ENCODE measurements around the gene PLXNC1. TPM values are rescaled to one million over a fixed set of nuclear protein-coding genes. Genes with fewer than 3 reads are reported as not detected.

Gene PLXNC1
- polyA plus RNA-seq, 3 donors, result 5.9 to 8.4 (median 7.1) TPM

DNA sequence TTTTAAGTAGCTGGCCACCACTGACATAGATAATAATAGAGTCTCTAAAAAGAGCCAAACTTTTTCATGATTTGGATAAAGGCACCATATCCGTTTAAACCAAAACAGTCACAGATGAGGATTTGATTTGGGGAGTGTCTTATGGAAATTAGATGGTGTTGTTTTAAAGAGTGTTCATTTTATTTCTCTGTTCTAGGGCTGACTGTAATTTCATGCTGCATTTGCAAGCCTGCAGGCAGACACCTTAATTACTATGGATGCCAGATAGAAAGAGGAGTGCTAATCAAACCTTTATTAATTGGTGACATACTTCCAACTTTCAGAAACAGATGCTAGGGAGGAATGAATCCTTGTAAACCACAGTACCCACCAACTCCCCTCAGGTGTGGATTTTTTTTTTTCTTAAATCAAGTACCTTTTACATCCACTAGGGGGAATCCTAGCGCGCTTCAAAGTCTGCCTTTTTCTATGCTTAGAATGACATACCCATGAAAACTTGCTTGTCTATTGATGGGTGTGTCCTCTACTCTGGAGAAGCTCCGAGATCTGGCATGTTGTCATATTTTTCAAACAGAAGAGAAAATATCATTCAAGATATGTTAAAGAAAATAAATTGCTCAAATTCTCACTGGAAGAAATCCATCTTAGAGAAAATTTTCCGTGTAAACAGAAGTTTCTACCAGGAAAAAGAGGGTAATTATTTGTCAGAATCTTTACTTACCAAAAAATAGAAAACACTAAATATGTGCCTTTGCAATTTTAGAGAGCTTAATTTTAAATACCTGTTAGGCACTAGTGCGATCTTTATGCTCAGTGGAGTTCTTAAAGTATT lies 14.2 kb upstream of the PLXNC1 start:
- no peak for DNase-seq (ENCODE audit: low read depth in 3 of 3, low spot score in 2 of 3)

DNA sequence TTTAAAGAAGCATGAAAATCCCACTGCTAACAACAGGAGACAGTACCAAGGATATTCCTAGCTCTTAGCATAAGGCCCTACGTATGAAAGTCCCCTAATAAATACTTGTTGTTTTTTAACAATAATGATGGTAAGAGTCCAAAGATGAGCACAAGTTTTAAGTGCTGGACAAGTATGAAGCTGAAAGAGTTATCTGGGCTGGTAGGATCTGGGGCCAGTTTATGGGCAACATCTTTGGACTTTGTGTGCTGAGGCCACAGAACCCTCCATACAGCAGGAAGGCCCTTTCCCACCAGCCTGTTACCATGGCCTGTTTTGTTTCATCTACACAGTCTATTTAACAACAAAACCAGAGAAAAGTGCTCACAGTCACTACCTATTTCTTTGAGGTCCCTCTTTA lies 12.5 kb upstream of the PLXNC1 start:
- DNase-seq (ENCODE audit: low read depth in 3 of 3, low spot score in 2 of 3), result no peak

DNA sequence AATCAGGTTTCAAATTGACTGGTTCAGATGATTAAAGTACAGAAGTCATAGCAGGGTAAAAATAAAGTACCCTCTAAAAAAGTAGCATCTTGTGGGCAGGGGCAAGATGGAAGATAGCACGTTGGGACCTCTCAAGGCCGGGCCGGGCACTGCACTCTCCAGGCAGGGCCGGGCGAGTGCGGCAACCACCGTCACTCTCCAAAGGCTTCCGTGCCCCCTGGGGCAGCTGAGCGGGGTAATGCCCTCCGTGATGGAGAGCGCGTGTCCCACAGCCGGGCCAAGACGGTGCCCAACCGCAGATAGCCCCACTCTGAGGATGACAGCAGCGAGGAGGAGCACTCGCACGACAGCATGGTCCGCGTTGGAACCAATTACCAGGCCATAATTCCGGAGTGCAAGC lies 8.6 kb upstream of the PLXNC1 start:
- DNase-seq (ENCODE audit: low read depth in 3 of 3, low spot score in 2 of 3), result no peak

DNA sequence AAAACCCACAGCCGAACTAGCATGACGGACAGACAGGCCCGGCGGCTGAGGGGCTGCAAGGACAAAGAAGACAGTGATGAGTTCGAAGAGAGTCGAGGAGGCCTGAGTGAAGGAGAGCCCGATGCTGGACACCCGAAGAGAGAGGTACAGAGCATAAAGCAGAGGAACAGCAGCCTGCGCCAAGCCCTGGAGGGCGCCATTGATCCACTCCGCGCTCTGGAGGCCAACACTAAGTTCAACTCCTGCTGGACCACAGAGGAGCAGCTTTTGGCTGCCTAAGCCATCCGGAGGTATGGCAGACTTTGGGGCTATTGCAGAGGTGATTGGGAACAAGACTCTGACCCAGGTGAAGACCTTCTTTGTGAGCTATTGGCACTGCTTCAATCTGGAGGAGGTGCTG lies 7.8 kb upstream of the PLXNC1 start:
- DNase-seq (ENCODE audit: low read depth in 3 of 3, low spot score in 2 of 3), result no peak

DNA sequence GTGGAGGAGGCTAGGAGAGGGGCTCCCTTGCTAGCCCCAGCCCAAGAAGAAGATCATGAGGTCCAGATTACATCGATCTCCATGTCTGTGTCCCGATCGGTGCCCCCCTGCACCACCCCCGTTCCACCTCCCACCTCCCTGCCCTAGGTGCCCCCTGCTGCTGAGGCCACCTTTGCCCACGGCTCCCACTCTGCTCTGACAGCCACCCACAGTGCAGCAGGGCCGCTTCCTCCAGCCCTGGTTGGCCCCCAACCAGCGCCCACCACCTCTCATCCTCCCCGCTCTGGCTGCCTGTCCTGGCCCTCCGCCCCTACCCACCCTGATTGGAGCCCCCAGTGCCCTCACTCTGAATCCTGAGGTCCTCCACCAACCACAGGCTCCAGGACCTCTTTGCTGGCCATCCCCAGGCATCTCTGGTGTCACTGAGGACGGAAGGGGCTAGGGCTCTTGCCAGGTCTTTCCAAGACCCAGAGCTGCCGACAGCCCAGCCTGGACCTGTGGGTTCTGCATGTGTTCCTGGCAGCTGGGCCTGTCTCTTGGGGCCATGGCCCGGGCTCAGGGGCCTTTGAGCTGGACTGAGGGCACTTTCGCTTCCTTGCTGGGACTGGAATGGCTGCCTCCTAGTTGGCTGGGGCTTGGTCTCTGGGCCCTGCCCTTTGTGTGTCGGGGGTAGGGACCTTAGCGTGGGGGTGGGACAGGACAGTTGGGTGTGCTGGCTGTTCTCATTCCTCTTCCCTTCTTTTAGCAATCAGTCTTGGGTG lies 7.2 kb upstream of the PLXNC1 start:
- DNase-seq (ENCODE audit: low read depth in 3 of 3, low spot score in 2 of 3), result no peak

DNA sequence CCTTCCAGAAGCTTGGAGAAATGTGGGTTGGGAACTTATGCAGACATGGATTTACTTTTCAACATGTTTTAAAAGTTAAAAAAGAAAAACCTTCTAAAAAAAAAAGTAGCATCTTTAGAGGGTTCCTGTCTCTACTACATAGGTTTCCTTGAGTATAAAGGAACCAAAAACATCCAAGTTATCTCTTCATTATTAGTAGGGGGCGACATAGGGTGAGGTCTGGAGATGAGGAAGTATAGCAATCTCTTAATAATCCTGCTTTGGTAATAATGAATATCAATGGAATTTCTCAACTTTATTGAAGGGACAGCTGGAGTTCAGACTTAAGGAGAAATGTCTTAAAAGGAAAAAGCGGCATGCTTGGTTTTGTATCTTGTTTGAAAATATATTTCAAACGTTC lies 6.5 kb upstream of the PLXNC1 start:
- no peak for DNase-seq (ENCODE audit: low read depth in 3 of 3, low spot score in 2 of 3)

DNA sequence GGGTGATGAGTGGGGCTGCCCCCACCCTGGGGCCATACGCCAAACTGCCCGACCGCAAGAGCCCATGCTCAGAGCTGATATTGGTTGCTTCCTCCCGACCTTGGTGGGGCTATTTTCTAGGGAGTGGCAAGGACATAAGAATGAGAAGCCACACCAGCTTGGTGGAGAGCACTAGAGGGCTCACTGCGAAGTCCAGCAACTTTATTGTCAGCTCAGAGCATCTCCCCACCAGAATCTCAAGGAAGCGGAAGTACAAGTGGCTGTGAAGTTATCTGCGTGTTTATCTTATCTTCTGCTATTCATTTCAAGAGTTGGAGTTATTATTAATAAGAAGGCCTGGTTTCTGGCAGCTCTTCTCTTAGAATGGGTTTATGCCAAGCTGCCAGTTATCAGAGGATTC lies 4.9 kb upstream of the PLXNC1 start:
- DNase-seq (ENCODE audit: low read depth in 3 of 3, low spot score in 2 of 3), result no peak

DNA sequence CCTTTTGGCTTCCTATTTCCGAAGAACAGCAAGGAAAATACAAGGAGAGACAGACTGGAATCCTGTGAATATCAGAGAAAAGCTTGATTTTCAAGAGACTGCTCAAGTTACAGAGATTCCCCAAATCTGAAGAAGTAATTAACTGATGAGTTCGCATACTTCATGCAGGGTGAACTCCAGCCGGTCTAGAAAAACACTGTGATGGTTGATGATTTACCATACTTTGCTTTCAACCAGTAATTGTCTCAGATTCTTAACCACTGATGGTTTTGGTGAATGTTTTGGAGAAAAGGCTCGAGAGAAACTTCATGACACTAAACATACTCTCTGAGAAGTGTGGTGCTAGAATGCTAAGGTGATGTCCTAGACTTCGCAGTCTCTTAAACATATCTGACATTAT lies 4.4 kb upstream of the PLXNC1 start:
- DNase-seq (ENCODE audit: low read depth in 3 of 3, low spot score in 2 of 3), result no peak

DNA sequence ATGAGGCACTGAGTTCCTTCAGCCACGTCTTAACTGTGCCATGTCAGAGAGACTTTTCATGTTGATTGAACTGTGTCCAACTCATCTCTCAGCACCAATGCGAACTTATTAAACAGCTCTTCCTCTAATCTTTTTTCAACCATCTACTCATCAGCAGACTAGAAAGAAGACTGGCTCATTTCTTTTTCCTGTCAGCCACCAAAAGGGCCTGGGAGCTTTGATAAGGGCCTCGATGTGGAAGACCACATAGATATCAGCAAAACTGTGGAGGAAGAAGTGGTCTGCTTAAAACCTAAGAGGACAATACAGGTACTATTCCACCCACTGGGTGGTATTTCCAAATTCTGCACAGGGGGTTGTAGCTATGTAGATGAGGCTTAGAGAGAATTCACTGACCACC lies 3.6 kb upstream of the PLXNC1 start:
- no peak for DNase-seq (ENCODE audit: low read depth in 3 of 3, low spot score in 2 of 3)

DNA sequence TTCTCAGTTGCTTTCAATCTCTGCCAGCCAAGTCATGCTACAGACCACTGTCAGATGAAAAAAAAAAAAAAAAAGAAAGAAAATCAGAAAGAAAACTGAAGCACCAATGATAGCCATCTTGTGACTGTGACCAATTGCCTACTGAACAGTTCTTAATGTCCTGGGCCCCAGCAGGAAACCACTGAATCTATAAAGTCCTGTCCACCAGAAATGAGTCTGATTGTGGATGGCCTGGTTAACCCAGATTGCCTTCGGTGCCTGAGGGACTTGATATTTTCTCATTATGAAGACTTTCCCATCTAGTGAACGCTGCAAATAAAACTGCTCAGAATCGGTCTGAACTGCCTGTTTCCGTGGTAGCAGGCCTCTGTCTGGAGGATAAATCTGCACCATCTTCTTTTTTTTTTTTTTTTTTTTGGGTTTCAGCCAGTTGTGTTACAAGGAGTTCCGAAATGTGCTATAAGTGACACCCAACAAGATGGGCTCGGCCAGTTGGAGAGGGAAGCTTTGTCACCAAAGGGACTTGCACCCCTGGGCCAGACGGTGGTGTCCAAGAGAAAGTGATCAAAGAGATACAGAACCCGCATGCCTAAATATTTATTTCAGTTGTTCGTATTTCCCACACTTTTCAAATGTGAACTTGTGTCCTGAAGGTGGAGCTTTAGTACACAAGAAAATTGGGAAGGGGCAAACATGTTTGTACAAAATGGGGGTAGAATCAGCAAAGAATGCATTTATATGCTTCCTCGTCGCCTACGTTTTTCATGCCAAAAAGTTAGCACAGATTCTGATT lies 3.0 kb upstream of the PLXNC1 start:
- DNase-seq (ENCODE audit: low read depth in 3 of 3, low spot score in 2 of 3), result no peak

DNA sequence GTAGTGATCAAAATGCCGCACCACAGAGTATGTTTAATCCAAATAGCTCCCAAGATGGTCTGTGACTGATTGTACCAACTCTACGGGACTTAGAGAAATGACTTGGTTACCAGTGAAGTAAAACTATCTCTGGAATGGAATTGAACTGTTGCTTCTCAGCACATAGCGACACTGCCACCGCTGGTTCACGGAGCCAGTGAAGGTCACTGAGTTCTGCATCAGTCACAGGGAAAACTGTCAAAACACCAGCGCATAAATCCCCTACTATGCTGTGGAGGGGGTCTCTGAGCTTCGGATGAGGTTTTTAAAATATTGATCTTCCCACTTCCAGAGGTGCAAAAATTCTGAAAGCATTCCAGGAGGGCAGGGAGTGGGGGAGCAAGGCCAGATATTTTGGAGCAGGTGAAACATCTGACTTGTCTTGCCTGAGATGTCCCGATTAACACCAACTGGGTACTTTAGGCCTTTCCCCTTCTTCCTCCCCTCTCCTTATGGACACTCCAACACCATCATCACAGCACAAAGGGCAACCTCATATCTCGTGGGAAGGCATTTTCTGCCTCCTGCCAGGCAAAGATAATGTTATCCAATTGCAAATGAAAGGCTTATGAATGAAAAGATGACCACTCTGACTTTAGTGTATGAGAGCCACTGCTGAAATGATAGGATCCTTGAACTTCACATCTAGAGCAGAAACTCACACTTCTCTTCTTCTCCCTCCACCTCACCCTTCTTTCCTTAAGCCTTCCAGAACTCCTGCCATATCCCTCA lies 2.0 kb upstream of the PLXNC1 start:
- DNase-seq (ENCODE audit: low read depth in 3 of 3, low spot score in 2 of 3), result no peak

DNA sequence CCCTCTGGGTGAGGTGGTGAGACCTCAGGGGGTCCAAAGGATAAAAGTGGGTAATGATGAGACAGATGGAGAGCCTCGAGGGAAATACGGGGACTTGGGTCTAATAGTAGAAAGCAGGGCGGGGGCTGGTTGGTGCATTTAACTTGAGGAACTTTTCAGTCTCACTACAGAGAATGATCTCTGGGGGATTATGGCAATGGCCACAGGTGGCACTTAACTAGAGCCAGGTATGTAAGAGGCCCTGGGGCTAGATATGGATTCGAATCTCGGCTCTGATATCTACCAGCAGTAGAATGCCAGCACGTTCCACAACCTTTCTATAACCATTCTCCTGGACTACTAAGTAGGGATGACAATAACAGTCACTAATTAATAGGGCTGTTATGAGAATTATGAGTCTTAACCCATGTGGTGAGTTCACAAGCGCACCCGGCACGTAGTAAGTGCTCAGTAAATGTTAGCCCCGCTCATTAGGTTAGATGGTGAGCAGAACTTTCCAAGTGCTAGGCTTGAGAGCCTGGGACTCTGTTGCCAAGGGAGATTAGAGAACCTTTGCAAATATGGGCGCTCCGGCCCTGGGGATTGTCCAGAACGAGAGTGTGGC lies 888 bp upstream of the PLXNC1 start:
- no peak for DNase-seq (ENCODE audit: low read depth in 3 of 3, low spot score in 2 of 3)

DNA sequence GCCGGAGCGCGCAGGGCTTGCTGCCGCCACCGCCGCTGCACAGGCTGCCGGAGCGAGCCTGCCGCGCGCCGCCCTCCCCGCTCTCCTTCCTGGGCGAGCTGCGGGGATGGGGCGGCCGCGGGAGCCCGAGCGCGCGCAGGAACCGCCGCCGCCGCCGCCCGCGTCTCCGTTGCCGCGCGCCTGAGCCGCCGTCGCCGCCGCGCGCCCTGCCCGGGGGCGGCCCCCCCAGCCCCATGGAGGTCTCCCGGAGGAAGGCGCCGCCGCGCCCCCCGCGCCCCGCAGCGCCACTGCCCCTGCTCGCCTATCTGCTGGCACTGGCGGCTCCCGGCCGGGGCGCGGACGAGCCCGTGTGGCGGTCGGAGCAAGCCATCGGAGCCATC lies 352 bp downstream of the PLXNC1 start:
- DNase-seq (ENCODE audit: low read depth in 3 of 3, low spot score in 2 of 3), result no peak

DNA sequence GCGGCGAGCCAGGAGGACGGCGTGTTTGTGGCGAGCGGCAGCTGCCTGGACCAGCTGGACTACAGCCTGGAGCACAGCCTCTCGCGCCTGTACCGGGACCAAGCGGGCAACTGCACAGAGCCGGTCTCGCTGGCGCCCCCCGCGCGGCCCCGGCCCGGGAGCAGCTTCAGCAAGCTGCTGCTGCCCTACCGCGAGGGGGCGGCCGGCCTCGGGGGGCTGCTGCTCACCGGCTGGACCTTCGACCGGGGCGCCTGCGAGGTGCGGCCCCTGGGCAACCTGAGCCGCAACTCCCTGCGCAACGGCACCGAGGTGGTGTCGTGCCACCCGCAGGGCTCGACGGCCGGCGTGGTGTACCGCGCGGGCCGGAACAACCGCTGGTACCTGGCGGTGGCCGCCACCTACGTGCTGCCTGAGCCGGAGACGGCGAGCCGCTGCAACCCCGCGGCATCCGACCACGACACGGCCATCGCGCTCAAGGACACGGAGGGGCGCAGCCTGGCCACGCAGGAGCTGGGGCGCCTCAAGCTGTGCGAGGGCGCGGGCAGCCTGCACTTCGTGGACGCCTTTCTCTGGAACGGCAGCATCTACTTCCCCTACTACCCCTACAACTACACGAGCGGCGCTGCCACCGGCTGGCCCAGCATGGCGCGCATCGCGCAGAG lies 873 bp downstream of the PLXNC1 start:
- DNase-seq (ENCODE audit: low read depth in 3 of 3, low spot score in 2 of 3), result no peak

DNA sequence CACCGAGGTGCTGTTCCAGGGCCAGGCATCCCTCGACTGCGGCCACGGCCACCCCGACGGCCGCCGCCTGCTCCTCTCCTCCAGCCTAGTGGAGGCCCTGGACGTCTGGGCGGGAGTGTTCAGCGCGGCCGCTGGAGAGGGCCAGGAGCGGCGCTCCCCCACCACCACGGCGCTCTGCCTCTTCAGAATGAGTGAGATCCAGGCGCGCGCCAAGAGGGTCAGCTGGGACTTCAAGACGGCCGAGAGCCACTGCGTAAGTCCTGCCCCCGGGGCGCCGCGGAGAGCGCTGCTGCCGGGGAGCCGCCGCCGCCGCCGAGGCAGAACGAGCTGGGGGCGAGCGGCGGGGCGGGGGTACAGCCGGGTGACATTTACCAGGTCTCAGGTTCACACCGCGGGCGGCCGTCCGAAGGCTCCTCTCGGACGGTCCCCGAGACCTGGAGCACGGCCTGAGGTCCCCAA lies 1.4 kb downstream of the PLXNC1 start:
- DNase-seq (ENCODE audit: low read depth in 3 of 3, low spot score in 2 of 3), result no peak

DNA sequence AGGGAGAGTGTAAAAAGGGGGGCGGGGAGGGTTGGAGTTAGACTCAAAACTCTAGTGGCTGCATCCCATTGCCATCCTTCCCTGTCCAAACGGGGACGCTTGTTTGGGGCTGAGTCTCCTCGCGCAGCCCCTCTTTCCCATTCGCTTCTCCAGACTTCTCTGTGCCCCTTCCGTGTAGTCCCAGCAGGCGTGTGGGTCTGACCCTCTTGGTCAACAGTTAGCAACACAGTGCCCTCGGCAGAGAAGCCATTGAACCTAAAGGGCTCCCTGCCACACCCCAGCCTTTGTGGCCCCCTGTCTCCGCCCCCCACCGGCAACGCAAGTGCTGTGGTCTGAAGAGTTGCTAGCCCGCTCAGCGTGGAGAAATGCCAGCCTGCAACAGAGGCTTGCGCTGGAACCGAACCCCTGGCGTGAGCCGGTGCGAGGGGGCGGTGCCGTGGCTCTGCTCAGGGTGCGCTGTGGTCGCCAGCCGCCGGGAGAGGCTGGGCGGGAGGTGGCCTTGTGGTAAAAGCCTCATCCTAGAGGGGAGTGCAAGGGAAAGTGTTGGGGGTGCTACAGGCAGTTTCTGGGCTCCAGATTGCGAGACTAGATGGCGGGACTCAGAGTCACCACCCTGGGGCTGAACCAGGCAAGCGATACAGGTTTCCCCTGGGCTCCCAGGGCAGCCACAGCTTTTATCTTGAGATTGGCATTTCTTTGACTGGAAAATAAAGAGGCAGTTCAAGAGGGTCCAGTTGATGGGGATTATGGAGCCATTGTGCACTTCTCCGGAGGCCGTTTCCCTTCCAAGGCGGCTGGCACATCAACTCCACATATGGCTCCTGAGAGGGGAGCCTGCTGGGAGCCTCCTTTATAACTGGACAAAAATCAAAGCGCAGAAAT lies 2.1 kb downstream of the PLXNC1 start:
- no peak for DNase-seq (ENCODE audit: low read depth in 3 of 3, low spot score in 2 of 3)

DNA sequence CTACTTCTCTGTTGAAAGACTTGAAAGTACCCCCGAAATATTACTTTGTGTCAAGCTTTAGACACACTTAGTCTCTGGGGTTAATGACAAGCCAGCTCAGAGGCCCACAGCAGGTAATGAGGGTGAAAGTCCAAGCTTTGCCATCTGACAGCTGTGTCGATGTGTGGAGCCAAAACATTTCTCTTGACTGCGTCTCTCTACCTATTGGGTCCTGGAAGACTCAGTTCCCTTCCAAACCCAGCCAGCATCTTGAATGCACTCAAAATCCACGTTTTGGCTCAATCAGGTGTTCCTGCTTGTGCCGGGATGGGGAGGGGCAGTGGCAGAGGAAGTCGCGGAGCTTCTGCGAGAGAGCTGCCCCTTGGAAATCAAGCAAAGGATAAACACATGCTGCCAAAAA lies 3.2 kb downstream of the PLXNC1 start:
- DNase-seq (ENCODE audit: low read depth in 3 of 3, low spot score in 2 of 3), result no peak

DNA sequence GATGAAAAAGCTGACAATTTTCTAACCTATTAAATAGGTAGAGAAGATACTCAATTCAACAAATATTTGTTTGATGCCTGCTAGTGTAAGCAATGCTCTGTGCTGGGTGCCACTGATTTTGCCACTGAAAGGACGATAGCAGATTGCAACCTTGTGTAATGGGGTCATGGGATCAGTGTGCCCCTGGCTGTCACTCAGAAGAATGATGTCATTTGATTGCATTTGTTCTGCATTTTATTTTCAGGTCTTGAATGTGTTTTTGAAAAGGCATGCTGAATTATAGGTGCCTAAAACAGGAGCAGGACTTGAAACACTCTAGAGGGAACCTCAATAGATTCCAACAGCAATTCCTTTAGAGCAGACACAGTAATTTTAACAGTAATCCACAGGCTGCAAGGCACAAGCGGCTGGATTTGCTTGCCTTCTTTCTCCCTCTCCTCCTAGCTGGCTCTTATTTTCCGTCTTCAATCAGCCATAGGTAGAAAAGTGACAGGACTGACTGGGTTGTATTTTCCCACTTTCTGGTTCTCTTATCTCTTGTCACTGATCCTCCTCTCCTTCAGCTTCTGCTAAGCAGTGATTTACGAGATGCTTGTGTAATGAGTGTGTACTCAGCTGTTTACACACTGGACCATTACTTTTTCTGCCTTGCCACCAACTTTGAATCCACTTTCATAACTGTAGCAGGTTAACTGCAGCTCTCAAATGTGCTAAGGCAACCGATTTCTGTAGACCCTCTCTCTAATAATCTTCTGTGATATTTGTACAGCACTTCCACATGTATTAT lies 4.1 kb downstream of the PLXNC1 start:
- no peak for DNase-seq (ENCODE audit: low read depth in 3 of 3, low spot score in 2 of 3)

All from right renal cortex interstitium (tissue), 3 donors.